ENCODE data around the gene ABCC11.
"Not testable (repeated sequence)": the region's sequence is repeated elsewhere in the genome, so short reads cannot be mapped to it uniquely, and the experiment has no call there.

The ABCC11 gene

GRCh38 chr16:48188449-48189102, 58.8 kb downstream of the ABCC11 start:
- FAIRE-seq (peak; percentile 66), DNase-seq (ENCODE audit: insufficient read length, low spot score) (no peak)

GRCh38 chr16:48187779-48188178, 59.6 kb downstream of the ABCC11 start:
- TF ChIP-seq PAX5 (IDR thresholded peaks at IDR 0.05; ENCODE audit: insufficient read depth, low read length, severe bottlenecking): no peak
- no peak for TF ChIP-seq TAF1 (IDR thresholded peaks at IDR 0.05; ENCODE audit: low read depth, low read length)
- DNase-seq (ENCODE audit: insufficient read length, low spot score): no peak
- no peak for FAIRE-seq

More at GRCh38 chr16:48188449-48189102, 58.8 kb downstream of the ABCC11 start:
- no peak for TF ChIP-seq POLR2A (IDR thresholded peaks at IDR 0.05; ENCODE audit: low read depth, low read length)
- TF ChIP-seq POU2F2 (IDR thresholded peaks at IDR 0.05; ENCODE audit: low read depth, low read length): no peak
- peak; percentile 99 for TF ChIP-seq SPI1 (IDR thresholded peaks at IDR 0.05; ENCODE audit: low read depth, low read length)
- no peak for TF ChIP-seq POLR2AphosphoS5 (IDR thresholded peaks at IDR 0.05; ENCODE audit: low read depth, low read length)
- no peak for TF ChIP-seq PAX5 (IDR thresholded peaks at IDR 0.05; ENCODE audit: insufficient read depth, low read length, severe bottlenecking)
- no peak for TF ChIP-seq TAF1 (IDR thresholded peaks at IDR 0.05; ENCODE audit: low read depth, low read length)

- TF ChIP-seq TAF1 (IDR thresholded peaks at IDR 0.05; ENCODE audit: low read depth, low read length) (no peak), PAX5 (IDR thresholded peaks at IDR 0.05; ENCODE audit: insufficient read depth, low read length, severe bottlenecking) (no peak), POU2F2 (IDR thresholded peaks at IDR 0.05; ENCODE audit: low read depth, low read length) (no peak), POLR2AphosphoS5 (IDR thresholded peaks at IDR 0.05; ENCODE audit: low read depth, low read length) (no peak), POLR2A (IDR thresholded peaks at IDR 0.05; ENCODE audit: low read depth, low read length) (no peak), SPI1 (IDR thresholded peaks at IDR 0.05; ENCODE audit: low read depth, low read length) (no peak)
- DNase-seq (ENCODE audit: insufficient read length, low spot score) (no peak), FAIRE-seq (no peak)
Measured at GRCh38 chr16:48184681-48185080, 62.7 kb downstream of the ABCC11 start.

- TF ChIP-seq POLR2A (IDR thresholded peaks at IDR 0.05; ENCODE audit: low read depth, low read length): no peak
- no peak for TF ChIP-seq POLR2AphosphoS5 (IDR thresholded peaks at IDR 0.05; ENCODE audit: low read depth, low read length)
- TF ChIP-seq TAF1 (IDR thresholded peaks at IDR 0.05; ENCODE audit: low read depth, low read length): no peak
- TF ChIP-seq POU2F2 (IDR thresholded peaks at IDR 0.05; ENCODE audit: low read depth, low read length): no peak
- no peak for TF ChIP-seq PAX5 (IDR thresholded peaks at IDR 0.05; ENCODE audit: insufficient read depth, low read length, severe bottlenecking)
- TF ChIP-seq SPI1 (IDR thresholded peaks at IDR 0.05; ENCODE audit: low read depth, low read length): no peak
- FAIRE-seq (no peak), DNase-seq (ENCODE audit: insufficient read length, low spot score) (no peak)
Measured at GRCh38 chr16:48182979-48183537, 64.3 kb downstream of the ABCC11 start.

GRCh38 chr16:48181746-48182520, 65.4 kb downstream of the ABCC11 start:
- FAIRE-seq: not testable (repeated sequence)

GRCh38 chr16:48180868-48181480, 66.4 kb downstream of the ABCC11 start:
- FAIRE-seq: no peak
- no peak for TF ChIP-seq POLR2AphosphoS5 (IDR thresholded peaks at IDR 0.05; ENCODE audit: low read depth, low read length)

More at GRCh38 chr16:48181746-48182520, 65.4 kb downstream of the ABCC11 start:
- DNase-seq (ENCODE audit: insufficient read length, low spot score): not testable (repeated sequence)

GRCh38 chr16:48176635-48177408, 70.5 kb downstream of the ABCC11 start:
- TF ChIP-seq POU2F2 (IDR thresholded peaks at IDR 0.05; ENCODE audit: low read depth, low read length) (no peak), TAF1 (IDR thresholded peaks at IDR 0.05; ENCODE audit: low read depth, low read length) (no peak), POLR2AphosphoS5 (IDR thresholded peaks at IDR 0.05; ENCODE audit: low read depth, low read length) (no peak), SPI1 (IDR thresholded peaks at IDR 0.05; ENCODE audit: low read depth, low read length) (no peak), PAX5 (IDR thresholded peaks at IDR 0.05; ENCODE audit: insufficient read depth, low read length, severe bottlenecking) (no peak), POLR2A (IDR thresholded peaks at IDR 0.05; ENCODE audit: low read depth, low read length) (no peak)
- DNase-seq (ENCODE audit: insufficient read length, low spot score) (no peak), FAIRE-seq (no peak)

More at GRCh38 chr16:48180868-48181480, 66.4 kb downstream of the ABCC11 start:
- no peak for DNase-seq (ENCODE audit: insufficient read length, low spot score)

GRCh38 chr16:48173889-48174288, 73.5 kb downstream of the ABCC11 start:
- FAIRE-seq: no peak
- DNase-seq (ENCODE audit: insufficient read length, low spot score): no peak
- TF ChIP-seq SPI1 (IDR thresholded peaks at IDR 0.05; ENCODE audit: low read depth, low read length): no peak
- no peak for TF ChIP-seq POLR2AphosphoS5 (IDR thresholded peaks at IDR 0.05; ENCODE audit: low read depth, low read length)
- TF ChIP-seq TAF1 (IDR thresholded peaks at IDR 0.05; ENCODE audit: low read depth, low read length): no peak
- TF ChIP-seq POLR2A (IDR thresholded peaks at IDR 0.05; ENCODE audit: low read depth, low read length): no peak
- no peak for TF ChIP-seq PAX5 (IDR thresholded peaks at IDR 0.05; ENCODE audit: insufficient read depth, low read length, severe bottlenecking)
- no peak for TF ChIP-seq POU2F2 (IDR thresholded peaks at IDR 0.05; ENCODE audit: low read depth, low read length)

GRCh38 chr16:48172682-48173081, 74.7 kb downstream of the ABCC11 start:
- DNase-seq (ENCODE audit: insufficient read length, low spot score): no peak
- no peak for FAIRE-seq
- TF ChIP-seq PAX5 (IDR thresholded peaks at IDR 0.05; ENCODE audit: insufficient read depth, low read length, severe bottlenecking): no peak
- no peak for TF ChIP-seq SPI1 (IDR thresholded peaks at IDR 0.05; ENCODE audit: low read depth, low read length)
- no peak for TF ChIP-seq POLR2AphosphoS5 (IDR thresholded peaks at IDR 0.05; ENCODE audit: low read depth, low read length)
- TF ChIP-seq POU2F2 (IDR thresholded peaks at IDR 0.05; ENCODE audit: low read depth, low read length): no peak
- TF ChIP-seq POLR2A (IDR thresholded peaks at IDR 0.05; ENCODE audit: low read depth, low read length): no peak
- TF ChIP-seq TAF1 (IDR thresholded peaks at IDR 0.05; ENCODE audit: low read depth, low read length): no peak
